Chondrocyte (in vitro differentiated cells): ENCODE results near the gene CARS2. TPM values are rescaled to one million over a fixed set of nuclear protein-coding genes. Genes with fewer than 3 reads are reported as not detected.

Source experiments
- DNase-seq: peaks from one replicate; pipeline ENCODE4 v3.0.0; 2021; ENCODE audit warnings: mixed read lengths, low spot score
- H3K27ac Mint-ChIP-seq: one replicate; pipeline ENCODE4 v1.8.0; 2021; ENCODE audit warnings: mild to moderate bottlenecking, moderate library complexity, mixed read lengths; ENCODE audit not compliant: unreplicated experiment
- H3K27me3 Mint-ChIP-seq: 2 replicates; pipeline ENCODE4 v1.8.0; 2021; ENCODE audit warnings: low read depth, mixed read lengths
- H3K36me3 Mint-ChIP-seq: 2 replicates; pipeline ENCODE4 v1.8.0; 2021; ENCODE audit warnings: low read depth, mixed read lengths
- H3K4me1 Mint-ChIP-seq: 2 replicates; pipeline ENCODE4 v1.8.0; 2021; ENCODE audit warnings: low read depth, mild to moderate bottlenecking, mixed read lengths
- H3K4me3 Mint-ChIP-seq: one replicate; pipeline ENCODE4 v1.8.0; 2021; ENCODE audit warnings: mild to moderate bottlenecking, moderate library complexity, mixed read lengths; ENCODE audit not compliant: unreplicated experiment
- H3K9me3 Mint-ChIP-seq: 2 replicates; pipeline ENCODE4 v1.8.0; 2021; ENCODE audit warnings: low read depth, mixed read lengths
- CTCF ChIP-seq: fragments of 200-600 bp; sonication (generic); IDR thresholded peaks from 2 replicates; pipeline ENCODE4 v1.5.0; 2021; ENCODE audit warnings: antibody characterized with exemption, mild to moderate bottlenecking, moderate library complexity
- total RNA-seq: library from RNA; stranded (reverse); gene quantifications from 3 replicates; pipeline ENCODE4 v1.2.1, GENCODE V29; 2021

CARS2 gene
- total RNA-seq, 1 donor from 2014 or later: 60.2 TPM

DNA sequence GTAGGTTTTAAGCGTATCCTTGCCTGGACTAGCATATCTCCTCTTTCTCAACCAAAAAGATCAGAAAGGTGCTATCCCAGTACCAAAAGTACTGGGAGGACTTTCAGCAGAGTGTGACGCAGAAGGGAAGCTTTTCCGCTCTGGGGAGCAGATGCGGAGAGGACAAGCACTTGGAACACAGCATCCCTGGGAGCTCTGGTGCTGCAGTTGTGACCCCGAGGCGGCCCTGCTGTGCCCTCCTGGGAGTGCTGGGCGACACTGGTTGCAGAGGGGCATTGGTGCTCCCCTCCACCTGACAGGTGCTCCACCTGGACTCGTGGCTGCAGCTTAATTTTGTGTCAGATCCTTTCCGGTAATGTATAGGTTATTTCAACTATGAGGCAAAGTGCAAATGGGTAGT lies 87.1 kb downstream of the CARS2 start:
- Mint-ChIP-seq H3K27ac (no peak overlapping the region), H3K27me3 (no peaks in the 10 kb centered on the region), H3K4me3 (no peak overlapping the region)

DNA sequence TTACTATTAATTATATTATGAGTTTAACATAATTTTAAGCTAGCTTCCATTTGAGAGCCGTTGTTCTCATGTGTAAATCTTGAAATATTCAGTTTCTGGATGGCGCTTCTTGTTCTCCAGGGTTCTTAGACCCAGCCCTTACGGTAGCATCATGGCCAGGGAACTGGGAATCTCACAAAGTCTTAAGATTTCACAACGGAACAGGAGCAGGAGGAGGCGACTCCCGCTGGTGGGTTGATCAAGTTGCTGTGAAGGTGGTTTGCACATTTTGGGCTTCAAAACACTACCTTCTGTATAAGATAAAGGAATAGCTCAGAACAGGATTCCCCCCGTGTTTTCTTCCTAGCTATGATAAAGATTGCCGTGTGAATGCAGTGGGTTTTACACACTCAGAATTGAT lies 87.7 kb downstream of the CARS2 start:
- no peak overlapping the region for H3K27ac Mint-ChIP-seq
- TF ChIP-seq CTCF: no peak
- peaks cover 3% of the 10 kb centered on the region for H3K9me3 Mint-ChIP-seq
- no peak for DNase-seq
- H3K36me3 Mint-ChIP-seq: peaks cover 1% of the 10 kb centered on the region
- peaks cover 39% of the 10 kb centered on the region for H3K4me1 Mint-ChIP-seq
- H3K27me3 Mint-ChIP-seq: no peaks in the 10 kb centered on the region
- no peak overlapping the region for H3K4me3 Mint-ChIP-seq

More for the DNA sequence above, 87.1 kb downstream of the CARS2 start:
- no peak for DNase-seq
- H3K36me3 Mint-ChIP-seq: peaks cover 1% of the 10 kb centered on the region
- no peaks in the 10 kb centered on the region for H3K9me3 Mint-ChIP-seq
- peaks cover 39% of the 10 kb centered on the region for H3K4me1 Mint-ChIP-seq
- no peak for TF ChIP-seq CTCF

DNA sequence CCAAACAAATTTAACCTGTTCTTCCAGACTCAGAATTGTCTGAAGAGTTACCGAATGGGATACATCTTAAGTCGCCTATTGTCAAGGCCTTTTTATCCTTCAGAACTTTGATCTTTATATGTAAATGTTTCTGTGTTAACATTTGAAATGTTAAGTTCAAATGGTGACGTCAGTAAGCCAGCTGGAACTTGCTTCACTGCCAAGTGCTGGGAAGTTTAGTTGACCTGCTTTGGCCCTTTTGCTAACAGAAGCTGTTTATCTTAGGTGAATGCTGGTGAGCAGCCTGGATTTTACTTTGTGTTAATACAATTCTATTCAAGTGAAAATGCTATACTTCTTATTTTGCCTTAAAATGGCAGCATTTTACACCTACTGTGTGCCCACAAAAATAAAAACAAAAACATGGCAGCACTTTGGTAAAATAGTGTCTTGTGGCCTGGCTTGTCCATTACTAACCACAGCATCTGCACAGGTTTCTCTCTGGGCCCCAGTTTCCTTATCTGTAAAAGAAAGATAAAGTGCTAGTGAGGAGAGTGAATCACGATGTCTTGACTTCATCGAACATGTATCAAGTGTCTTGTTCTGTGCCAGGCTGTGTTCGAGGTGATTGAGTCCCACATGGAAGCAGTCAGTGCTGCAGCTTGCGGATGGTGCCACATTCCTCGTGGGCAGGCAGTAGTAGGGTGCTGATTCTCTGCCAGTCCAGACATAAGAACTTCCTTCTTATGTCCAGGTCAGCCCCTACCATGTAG lies 88.4 kb downstream of the CARS2 start:
- Mint-ChIP-seq H3K4me1 (peaks cover 39% of the 10 kb centered on the region), H3K27ac (peak overlapping the region; percentile 84), H3K27me3 (no peaks in the 10 kb centered on the region), H3K9me3 (peaks cover 3% of the 10 kb centered on the region), H3K4me3 (no peak overlapping the region), H3K36me3 (peaks cover 1% of the 10 kb centered on the region)
- no peak for DNase-seq
- no peak for TF ChIP-seq CTCF

DNA sequence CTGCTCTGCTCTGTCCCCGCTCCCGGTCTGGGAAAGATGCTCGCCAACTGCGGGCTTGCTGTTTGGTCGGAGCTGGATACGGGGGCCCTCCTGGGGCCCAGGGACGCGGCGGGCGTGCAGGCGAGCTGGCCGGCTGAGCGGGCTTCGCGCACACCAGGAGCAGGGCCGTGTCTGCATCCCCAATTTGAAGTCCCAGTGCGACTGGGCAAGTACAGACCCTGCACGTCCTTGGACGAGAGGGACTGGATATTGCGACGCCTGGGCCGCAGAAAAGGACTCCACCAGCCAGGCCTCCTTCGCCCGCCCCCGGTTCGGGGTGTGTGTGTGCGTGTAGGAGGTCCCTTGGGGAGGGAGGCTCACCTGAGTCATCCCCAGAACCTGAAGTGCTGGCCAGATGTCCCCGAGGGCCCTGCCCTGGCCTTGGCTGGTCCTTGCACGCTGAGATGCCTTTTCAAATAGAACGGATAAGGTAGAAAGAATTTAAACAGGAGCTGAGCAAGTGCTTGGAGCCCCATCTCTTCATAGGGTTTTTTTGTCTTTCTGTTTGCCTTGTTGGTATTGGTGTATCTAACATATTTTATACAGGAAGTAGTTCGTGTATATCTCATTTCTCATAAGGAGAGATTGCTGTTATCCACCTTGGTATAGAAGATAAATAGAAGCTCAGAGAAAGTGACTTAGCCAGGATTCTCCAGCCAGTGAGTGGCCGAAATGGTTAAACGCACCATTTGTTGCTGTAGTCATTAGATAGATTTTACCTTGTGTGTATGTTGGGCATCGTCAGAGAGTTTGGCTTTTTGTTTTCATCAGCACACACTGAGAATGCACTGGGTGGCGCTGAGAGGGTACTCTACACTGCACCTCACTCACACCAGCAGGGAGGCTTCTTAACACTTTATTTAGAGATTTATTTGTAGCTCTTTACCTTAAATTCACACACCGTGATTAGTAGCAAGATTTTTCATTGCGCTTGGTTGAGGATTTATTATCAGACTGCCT lies 89.5 kb downstream of the CARS2 start:
- Mint-ChIP-seq H3K36me3 (peaks cover 1% of the 10 kb centered on the region), H3K9me3 (peaks cover 3% of the 10 kb centered on the region), H3K4me3 (peak overlapping the region; percentile 87), H3K27ac (peak overlapping the region; percentile 84), H3K4me1 (peaks cover 39% of the 10 kb centered on the region), H3K27me3 (no peaks in the 10 kb centered on the region)
- DNase-seq: no peak
- peak; percentile 59 for TF ChIP-seq CTCF
